Activated CD8-positive, alpha-beta memory T cell treated with anti-CD3 and anti-CD28 coated beads for 4 hours (primary cell): Measurements from ENCODE around the gene EIF4G2.

ENCODE experiments used
- DNase-seq, 2 donors: peaks; one replicate each; pipeline ENCODE4 v3.0.0-alpha.2; 2020; ENCODE audit warnings: low read depth in 2 of 2

The EIF4G2 gene

GRCh38 chr11:10808235-10808552, 532 bp downstream of the EIF4G2 start:
- DNase-seq = no peak

GRCh38 chr11:10807493-10808234, 1.1 kb downstream of the EIF4G2 start:
- peak; percentile 14 to 30 for DNase-seq

- no peak for DNase-seq
Observed at GRCh38 chr11:10806206-10806605, 2.5 kb downstream of the EIF4G2 start.

GRCh38 chr11:10805741-10806140, 3.0 kb downstream of the EIF4G2 start:
- DNase-seq = no peak

GRCh38 chr11:10803676-10804075, 5.0 kb downstream of the EIF4G2 start:
- no peak for DNase-seq

GRCh38 chr11:10800292-10800691, 8.4 kb downstream of the EIF4G2 start:
- no peak for DNase-seq

- no peak for DNase-seq
Observed at GRCh38 chr11:10798330-10798928, 10.3 kb downstream of the EIF4G2 start.

GRCh38 chr11:10797531-10797930, 11.2 kb downstream of the EIF4G2 start:
- DNase-seq = no peak

- DNase-seq = no peak
Observed at GRCh38 chr11:10797001-10797400, 11.7 kb downstream of the EIF4G2 start.

- no peak for DNase-seq
Observed at GRCh38 chr11:10796191-10796590, 12.5 kb downstream of the EIF4G2 start.

- no peak for DNase-seq
Observed at GRCh38 chr11:10793470-10794255, 15.1 kb downstream of the EIF4G2 start.

GRCh38 chr11:10792385-10793068, 16.2 kb downstream of the EIF4G2 start:
- peak; percentile 61 to 62 for DNase-seq

- DNase-seq = no peak
Observed at GRCh38 chr11:10786451-10786850, 22.3 kb downstream of the EIF4G2 start.

GRCh38 chr11:10785146-10785474, 23.6 kb downstream of the EIF4G2 start:
- no peak for DNase-seq

- DNase-seq = no peak
Observed at GRCh38 chr11:10784232-10785145, 24.2 kb downstream of the EIF4G2 start.

GRCh38 chr11:10780040-10780439, 28.7 kb downstream of the EIF4G2 start:
- DNase-seq = no peak

GRCh38 chr11:10779086-10779485, 29.6 kb downstream of the EIF4G2 start:
- DNase-seq = no peak

GRCh38 chr11:10778217-10778970, 30.3 kb downstream of the EIF4G2 start:
- DNase-seq = no peak

- DNase-seq = no peak
Observed at GRCh38 chr11:10777806-10778205, 30.9 kb downstream of the EIF4G2 start.

GRCh38 chr11:10777393-10777793, 31.3 kb downstream of the EIF4G2 start:
- no peak for DNase-seq

GRCh38 chr11:10774811-10775210, 33.9 kb downstream of the EIF4G2 start:
- no peak for DNase-seq
